GM21367 (cell line): Measurements from ENCODE around the gene LRP3.
"Not testable (repeated sequence)": the region's sequence is repeated elsewhere in the genome, so short reads cannot be mapped to it uniquely, and the experiment has no call there.

Source experiments
- ATAC-seq: cut with Tn5 transposase; IDR thresholded peaks from one replicate; pipeline ENCODE4 v1.9.1; 2021; ENCODE audit not compliant: unreplicated experiment

LRP3 gene

GRCh38 chr19:33215438-33216197 is 21.5 kb downstream of the LRP3 start:
- no peak for ATAC-seq

DNA sequence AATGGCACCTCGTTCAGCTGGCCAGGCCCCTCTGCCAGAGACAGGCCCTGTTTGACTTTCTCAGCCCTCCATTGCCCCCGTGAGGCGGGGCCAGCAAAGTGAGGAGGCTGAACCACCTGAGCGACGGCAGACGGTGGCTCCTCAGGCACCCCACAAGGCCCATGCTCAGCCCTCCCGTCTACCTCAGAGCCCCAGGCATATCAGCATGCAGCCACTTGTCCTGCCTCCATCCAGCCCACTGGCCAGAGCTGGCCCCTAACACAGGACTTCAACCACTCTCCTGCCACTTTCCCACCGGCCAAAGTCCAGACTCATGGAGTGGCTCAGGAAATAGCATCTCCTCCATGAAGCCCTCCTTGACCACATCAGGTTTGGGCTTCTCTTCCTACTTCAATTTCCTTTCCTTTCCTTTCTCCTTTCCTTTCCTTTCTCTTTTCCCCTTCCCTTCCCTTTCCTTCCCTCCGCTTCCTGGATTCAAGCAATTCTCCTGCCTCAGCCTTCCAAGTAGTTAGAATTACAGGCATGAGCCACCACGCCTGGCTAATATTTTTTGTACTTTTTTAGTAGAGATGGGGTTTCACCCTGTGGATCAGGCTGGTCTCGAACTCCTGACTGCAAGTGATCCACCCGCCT is 22.2 kb downstream of the LRP3 start:
- ATAC-seq, result no peak

DNA sequence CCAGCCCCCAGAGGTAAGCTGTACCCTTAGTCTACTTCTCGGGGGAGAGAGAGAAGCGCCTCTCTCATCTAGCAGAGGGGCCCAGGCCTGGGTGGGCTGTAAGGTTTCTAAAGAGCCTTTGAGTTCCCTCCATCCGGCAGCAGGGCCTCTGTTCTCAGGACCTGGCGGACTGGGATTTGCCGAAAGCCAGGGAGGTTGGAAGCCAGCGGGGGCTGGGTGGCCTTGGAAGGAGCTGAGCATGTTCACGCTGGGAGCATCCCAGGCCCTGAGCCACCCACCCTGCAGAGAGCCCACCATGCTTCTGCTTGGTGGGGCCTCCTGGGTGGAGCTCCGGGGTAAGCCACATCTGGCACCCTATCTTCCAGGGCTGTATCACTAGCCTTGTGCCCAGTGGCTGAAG is 23.8 kb downstream of the LRP3 start:
- ATAC-seq, result no peak

DNA sequence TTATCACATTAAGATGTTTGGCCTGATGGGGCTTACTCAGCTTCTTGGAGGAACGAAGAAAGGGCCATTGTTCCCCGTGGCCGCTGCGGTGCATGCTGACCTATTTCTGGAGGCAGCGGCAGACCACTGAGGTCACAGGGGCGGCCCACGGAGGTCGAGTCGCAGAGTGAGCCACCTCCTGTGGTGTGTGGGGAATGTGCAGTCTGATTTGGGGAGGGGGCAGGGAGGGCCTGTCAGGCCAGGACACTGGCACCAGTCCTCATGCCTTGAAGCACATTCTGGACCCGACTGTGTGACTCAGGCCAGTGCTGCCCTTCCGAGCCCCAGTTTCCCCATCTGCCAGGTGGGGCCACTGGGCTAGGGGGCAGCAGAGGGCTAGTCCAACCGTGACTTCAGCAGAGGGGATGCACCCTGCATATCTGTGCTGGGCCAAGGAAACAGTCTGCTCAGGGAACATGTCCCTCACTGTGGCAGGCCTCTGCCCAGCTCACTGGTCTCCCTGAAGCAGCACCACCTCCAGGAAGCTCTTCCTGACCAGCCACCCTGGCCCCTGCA is 25.2 kb downstream of the LRP3 start:
- no peak for ATAC-seq

DNA sequence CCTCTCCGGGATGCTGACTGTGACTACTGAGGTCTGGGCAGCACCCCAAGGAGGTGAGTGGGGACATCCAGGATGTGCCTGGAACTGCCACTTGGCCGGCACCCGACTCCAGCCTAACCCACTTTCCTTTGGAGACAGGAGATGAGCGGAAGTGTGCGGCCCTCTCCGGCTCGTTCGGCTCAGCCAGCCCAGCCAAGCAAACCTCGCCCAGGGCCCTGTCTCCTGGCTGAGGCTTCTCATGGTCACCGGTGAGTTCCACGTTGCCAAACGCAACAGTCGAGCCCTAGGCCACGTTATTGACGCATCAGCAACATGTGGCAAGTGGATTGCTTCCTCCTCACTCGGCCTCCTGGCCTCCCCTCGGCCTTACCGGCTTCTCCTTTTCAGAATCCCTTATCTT is 26.0 kb downstream of the LRP3 start:
- ATAC-seq, result no peak

GRCh38 chr19:33220735-33221134 is 26.6 kb downstream of the LRP3 start:
- ATAC-seq, result no peak

DNA sequence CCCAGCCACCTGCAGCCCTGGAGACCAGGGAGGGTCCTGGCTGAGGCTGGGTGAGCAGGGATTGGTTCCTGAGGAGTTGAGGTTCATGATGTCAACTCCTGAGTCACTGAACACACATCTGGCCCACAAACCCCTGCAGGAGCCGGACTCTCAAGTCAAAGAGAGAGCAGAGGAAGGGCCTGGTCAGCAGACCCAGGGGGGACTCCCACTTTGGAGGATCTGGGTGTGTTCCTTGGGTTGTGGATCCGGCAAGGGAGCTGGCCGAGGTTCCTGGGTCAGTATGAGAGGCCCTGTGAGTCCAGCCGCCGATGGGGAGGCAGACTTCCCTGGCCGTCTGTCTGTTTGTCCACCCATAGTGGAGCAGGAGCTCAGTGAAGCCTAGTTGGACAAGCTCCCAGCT is 27.5 kb downstream of the LRP3 start:
- no peak for ATAC-seq

- not testable (repeated sequence) for ATAC-seq
Measured at GRCh38 chr19:33222255-33222654, 28.1 kb downstream of the LRP3 start.

- ATAC-seq, result no peak
Measured at GRCh38 chr19:33224694-33225457, 30.7 kb downstream of the LRP3 start.

GRCh38 chr19:33225458-33225926 is 31.4 kb downstream of the LRP3 start, which contains the start of gene SLC7A10:
Gene SLC7A10 (minus strand): TSS chr19:33225850. CDS start chr19:33225703, 147 bp downstream.
- no peak for ATAC-seq

DNA sequence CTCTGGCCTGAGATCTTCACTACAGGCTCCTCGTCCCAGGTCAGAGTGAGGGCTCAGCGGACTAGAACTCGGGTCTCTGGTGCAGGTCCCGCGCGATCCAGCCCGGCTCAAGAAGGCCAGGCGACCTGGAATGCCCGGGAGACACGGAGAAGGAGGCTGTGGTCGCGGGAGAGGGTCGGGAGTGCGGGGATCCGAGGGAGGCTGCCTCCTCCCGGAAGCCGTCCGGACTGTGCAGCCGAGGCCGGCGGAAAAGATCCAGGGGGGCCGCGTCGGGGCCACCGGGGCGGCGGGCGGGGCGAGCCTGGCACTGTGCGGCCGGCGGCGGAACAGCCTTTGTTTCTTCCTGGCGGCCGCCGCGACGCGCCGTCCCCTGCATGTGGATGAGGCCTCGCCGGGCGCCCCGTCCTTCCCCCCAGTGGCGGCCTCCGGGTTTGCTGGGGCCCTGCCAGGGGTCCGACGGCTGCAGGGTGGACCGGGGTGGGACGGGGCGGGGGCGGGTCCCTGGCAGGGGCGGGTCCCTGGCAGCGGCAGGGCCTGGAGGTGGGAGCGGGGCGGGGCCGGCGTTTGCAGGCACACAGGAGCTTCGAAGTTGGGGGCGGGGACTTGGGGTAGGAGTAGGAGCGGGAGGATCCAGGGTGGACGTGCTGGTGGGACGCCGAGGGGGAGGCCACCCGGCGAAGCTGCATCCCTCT is 32.6 kb downstream of the LRP3 start:
- no peak for ATAC-seq

- no peak for ATAC-seq
Measured at GRCh38 chr19:33227242-33227650, 33.1 kb downstream of the LRP3 start.

DNA sequence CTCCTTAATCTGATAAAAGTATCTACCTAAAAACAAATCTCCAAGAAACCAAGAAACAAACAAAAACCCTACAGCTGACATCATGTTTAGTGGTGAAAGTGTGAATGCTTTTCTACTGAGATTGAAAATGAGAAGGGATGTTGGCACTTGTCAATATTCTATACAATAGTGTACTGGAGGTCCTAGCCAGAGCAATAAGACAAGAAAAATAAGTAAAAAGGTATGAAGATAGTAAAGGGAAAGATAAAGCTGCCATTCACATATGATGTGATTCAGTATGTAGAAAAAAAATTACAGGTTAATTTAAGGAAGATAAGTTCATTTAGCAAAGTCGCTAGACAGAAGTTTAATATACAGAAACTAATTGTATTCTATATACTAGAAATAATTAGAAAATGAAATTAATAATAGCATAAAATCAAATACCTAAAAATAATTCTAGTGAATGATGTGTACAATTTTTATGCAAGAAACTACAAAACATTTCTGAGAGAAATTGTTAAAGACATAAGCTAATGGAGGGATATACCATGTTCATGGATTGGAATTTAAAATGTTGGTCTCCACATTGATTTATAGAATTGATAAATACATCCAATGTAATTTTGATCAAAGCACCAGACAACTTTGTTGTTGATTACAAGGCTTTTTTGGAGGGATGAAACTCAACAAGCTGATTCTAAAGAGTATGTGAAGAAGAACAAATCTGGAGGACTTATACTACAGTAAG is 33.9 kb downstream of the LRP3 start:
- no peak for ATAC-seq

- no peak for ATAC-seq
Measured at GRCh38 chr19:33229962-33230361, 35.8 kb downstream of the LRP3 start.

- no peak for ATAC-seq
Measured at GRCh38 chr19:33231511-33231910, 37.4 kb downstream of the LRP3 start.

- no peak for ATAC-seq
Measured at GRCh38 chr19:33232656-33233055, 38.5 kb downstream of the LRP3 start.

- no peak for ATAC-seq
Measured at GRCh38 chr19:33233056-33233873, 39.1 kb downstream of the LRP3 start.

DNA sequence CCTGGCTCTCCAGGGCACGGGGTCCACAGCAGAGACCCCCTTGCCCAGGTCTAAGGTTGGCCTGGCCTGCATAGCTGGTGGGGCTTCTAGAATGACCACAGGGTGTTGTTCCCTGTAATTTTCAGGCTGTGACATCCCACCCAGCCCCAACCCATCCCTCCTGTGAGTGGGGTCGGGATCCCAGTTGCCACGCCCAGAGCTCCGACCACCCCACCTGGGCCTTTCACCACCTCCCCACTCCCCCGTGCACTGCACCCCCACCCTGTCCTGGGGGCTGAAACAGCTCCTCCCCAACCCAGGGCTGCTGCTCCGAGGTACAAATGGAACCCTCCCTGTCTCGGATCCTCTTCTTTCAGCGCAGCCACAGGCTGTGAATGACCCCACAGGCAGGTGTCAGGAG is 40.0 kb downstream of the LRP3 start:
- no peak for ATAC-seq

GRCh38 chr19:33234736-33235135 is 40.6 kb downstream of the LRP3 start:
- no peak for ATAC-seq
